Esophagus muscularis mucosa (tissue), 4 donors: ENCODE data around the gene C1R. TPM values are rescaled to one million over a fixed set of nuclear protein-coding genes. Genes with fewer than 3 reads are reported as not detected.

Source experiments
- DNase-seq: peaks from one replicate; pipeline ENCODE4 v3.0.0-alpha.2; 2017; ENCODE audit errors: extremely low spot score
- H3K27ac ChIP-seq, 4 donors: fragments of 200-600 bp; sonication (generic); replicated peaks in 1 of 4; 1 replicate in 3 of 4; 2 replicates in 1 of 4; pipeline ENCODE4 v1.5.1; 2016 to 2019; ENCODE audit warnings: mild to moderate bottlenecking in 1 of 4
- H3K27me3 ChIP-seq, 4 donors: fragments of 200-600 bp; sonication (generic); one replicate each; pipeline versions ENCODE4 v1.5.1 to v1.6.0; 2016 to 2019
- H3K36me3 ChIP-seq, 4 donors: fragments of 200-600 bp; sonication (generic); one replicate each; pipeline ENCODE4 v1.5.1; 2016 to 2019
- H3K4me1 ChIP-seq, 4 donors: fragments of 200-600 bp; sonication (generic); one replicate each; pipeline ENCODE4 v1.5.1; 2016 to 2019
- H3K4me3 ChIP-seq, 4 donors: fragments of 200-600 bp; sonication (generic); 1 replicate in 2 of 4; 2 replicates in 2 of 4; pipeline ENCODE4 v1.5.1; 2016 to 2019; ENCODE audit warnings: mild to moderate bottlenecking in 4 of 4, moderate library complexity in 1 of 4
- H3K9me3 ChIP-seq, 4 donors: fragments of 200-600 bp; sonication (generic); 1 replicate in 3 of 4; 2 replicates in 1 of 4; pipeline ENCODE4 v1.5.1; 2016 to 2019
- CTCF ChIP-seq, 3 experiments: fragments of 200-600 bp in 2 of 3; fragments of 450-650 bp in 1 of 3; sonication (generic) in 2 of 3; IDR thresholded peaks; one replicate each; pipeline ENCODE4 v1.5.1; 2017 to 2019; ENCODE audit warnings: antibody characterized with exemption in 3 of 3, mild to moderate bottlenecking in 2 of 3, moderate library complexity in 1 of 3
- EP300 ChIP-seq: sonication (generic); formaldehyde crosslinking; IDR thresholded peaks from one replicate; pipeline ENCODE4 v1.6.1; 2017; ENCODE audit warnings: antibody characterized with exemption
- POLR2A ChIP-seq: fragments of 450-650 bp; IDR thresholded peaks from one replicate; pipeline ENCODE4 v1.6.1; 2017; ENCODE audit warnings: antibody characterized with exemption, moderate library complexity, mild to moderate bottlenecking, low read depth
- POLR2AphosphoS5 ChIP-seq, 2 donors: sonication (generic); formaldehyde crosslinking; IDR thresholded peaks; one replicate each; pipeline ENCODE4 v1.6.1; 2017; ENCODE audit warnings: antibody characterized with exemption in 2 of 2
- WGBS: methylation state at CpG from one replicate; pipeline ENCODE4 v1.1.5; 2018; 5-methylcytosine and 5-hydroxymethylcytosine counted together
- intact Hi-C: fragments of 100-400 bp; cut with DNase I; formaldehyde crosslinking; loops from one replicate; pipeline ENCODE4 v1.15.1; 2023
- total RNA-seq, 4 donors: library from RNA; depleted of rRNA; stranded (reverse); fragments of >200 nt; gene quantifications; one replicate each; pipeline versions ENCODE4 v1.1.0 to v1.2.1, GENCODE V29; 2016

C1R gene
- total RNA-seq = 100 to 1,000 TPM; 324 to 603 (median 572) TPM

DNA sequence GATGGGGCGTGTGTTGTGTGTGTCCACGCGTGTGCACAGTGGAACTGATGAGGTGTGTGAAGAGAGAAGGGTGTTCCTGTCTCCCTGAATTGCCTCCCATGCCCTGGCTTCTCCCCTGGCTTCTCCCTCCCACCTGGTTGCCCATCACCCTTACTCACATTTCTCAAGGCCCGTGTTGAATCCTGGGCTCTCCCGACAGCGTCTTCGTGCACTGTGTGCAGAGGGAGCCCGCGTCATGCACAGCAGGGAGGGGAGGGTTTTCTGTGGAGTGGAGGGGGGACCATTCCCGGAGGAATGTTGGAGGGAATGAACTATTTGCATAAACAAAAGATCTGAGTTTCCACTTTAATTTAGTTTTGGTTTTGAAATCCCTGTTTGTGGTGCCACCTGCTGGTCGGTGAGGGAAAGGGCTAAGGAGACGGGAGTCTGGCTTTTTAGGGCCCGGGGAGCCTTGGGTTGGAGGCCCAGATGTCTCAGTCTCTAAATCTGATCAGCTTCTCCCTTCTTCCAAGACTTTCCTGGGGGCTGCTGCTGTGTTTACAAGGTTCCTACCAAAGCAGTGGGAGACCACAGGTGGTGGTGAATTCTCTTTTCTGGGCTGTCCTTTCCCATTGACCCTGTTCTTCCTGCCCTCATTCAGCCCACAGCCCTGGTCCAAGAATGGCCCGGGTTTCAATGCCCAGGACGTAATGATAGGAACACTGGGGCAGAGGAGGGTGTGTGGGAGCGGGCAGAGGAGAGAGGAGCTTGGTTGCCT lies at the start of gene C1R:
Gene C1R (minus strand): TSS at position 217 of the 757 bp plus-strand sequence. CDS start 57 bp downstream, at position 160.
- intact Hi-C loops = loop anchor here (1.0 to 2.0 kb wide), 2 partner anchors 16 to 32 kb away; partner anchors contain the start of genes C1RL and C1S
- H3K36me3 ChIP-seq = peaks cover 14 to 36% (median 23%) of the 10 kb centered on the region in 4 donors
- 19% methylated on average over 16 of the region's 16 CpGs for WGBS

GRCh38 chr12:7141351-7142005 lies 49.2 kb upstream of the C1R start:
- Histone ChIP-seq H3K4me3 (no peak overlapping the region), H3K27me3 (no peaks in the 10 kb centered on the region), H3K36me3 (peaks cover 0 to 59% (median 16%) of the 10 kb centered on the region in 4 donors), H3K4me1 (peaks cover 0 to 11% (median 0%) of the 10 kb centered on the region in 4 donors), H3K27ac (no peak overlapping the region), H3K9me3 (no peaks in the 10 kb centered on the region)
- no peak for DNase-seq
- intact Hi-C loops = no loop called here
- WGBS = 90% methylated on average over 7 of the region's 7 CpGs
- TF ChIP-seq EP300 = no peak
- no peak for TF ChIP-seq POLR2A
- TF ChIP-seq CTCF (IDR thresholded peaks at IDR 0.05) = no peak
- TF ChIP-seq POLR2AphosphoS5 (IDR thresholded peaks at IDR 0.05) = no peak

More for the DNA sequence above, at the start of gene C1R:
- Histone ChIP-seq H3K4me1 (peaks cover 19 to 61% (median 54%) of the 10 kb centered on the region in 4 donors), H3K27ac (peak within 1 kb of the TSS; percentile 81 to 88 (median 85)), H3K4me3 (peak within 1 kb of the TSS; percentile 53 to 75 (median 61)), H3K27me3 (no peaks in the 10 kb centered on the region), H3K9me3 (no peaks in the 10 kb centered on the region)
- peak; percentile 68 for TF ChIP-seq POLR2A
- TF ChIP-seq EP300 = no peak
- TF ChIP-seq CTCF (IDR thresholded peaks at IDR 0.05) = peak; percentile 91 to 95 (median 94)
- peak; percentile 82 to 95 for TF ChIP-seq POLR2AphosphoS5 (IDR thresholded peaks at IDR 0.05)
- peak; percentile 96 for DNase-seq

GRCh38 chr12:7139200-7139599 lies 47.0 kb upstream of the C1R start:
- Histone ChIP-seq H3K27me3 (no peaks in the 10 kb centered on the region), H3K9me3 (no peaks in the 10 kb centered on the region), H3K4me3 (no peak overlapping the region), H3K27ac (no peak overlapping the region), H3K36me3 (peaks cover 0 to 73% (median 26%) of the 10 kb centered on the region in 4 donors), H3K4me1 (peaks cover 0 to 2% (median 0%) of the 10 kb centered on the region in 4 donors)
- no peak for DNase-seq
- WGBS = 93% methylated on average over 2 of the region's 2 CpGs
- TF ChIP-seq POLR2AphosphoS5 (IDR thresholded peaks at IDR 0.05) = no peak
- no peak for TF ChIP-seq EP300
- no peak for TF ChIP-seq POLR2A
- no peak for TF ChIP-seq CTCF (IDR thresholded peaks at IDR 0.05)
- intact Hi-C loops = no loop called here

GRCh38 chr12:7137908-7138307 lies 45.7 kb upstream of the C1R start:
- 67% methylated on average over 4 of the region's 4 CpGs for WGBS
- Histone ChIP-seq H3K9me3 (no peaks in the 10 kb centered on the region), H3K27me3 (no peaks in the 10 kb centered on the region), H3K36me3 (peaks cover 0 to 77% (median 31%) of the 10 kb centered on the region in 4 donors), H3K27ac (no peak overlapping the region), H3K4me1 (no peaks in the 10 kb centered on the region), H3K4me3 (no peak overlapping the region)
- no peak for DNase-seq
- intact Hi-C loops = no loop called here
- no peak for TF ChIP-seq EP300
- no peak for TF ChIP-seq POLR2A
- TF ChIP-seq CTCF (IDR thresholded peaks at IDR 0.05) = no peak
- TF ChIP-seq POLR2AphosphoS5 (IDR thresholded peaks at IDR 0.05) = no peak
